Measurements from ENCODE around the gene PGP. TPM values are rescaled to one million over a fixed set of nuclear protein-coding genes. Genes with fewer than 3 reads are reported as not detected.

The PGP gene
- total and polyA plus RNA-seq, 10 of the 15 experiments (the other 5 are each of a cell fraction or from before 2014, with no cell fraction given): 0.42 to 28.0 (median 12.1) TPM

- FAIRE-seq: no peak
- CTCF ChIA-PET: no interaction called here
Measured at GRCh38 chr16:2175454-2175853, 39.2 kb downstream of the PGP start.

More at GRCh38 chr16:2175454-2175853, 39.2 kb downstream of the PGP start:
- no peak for ATAC-seq
- no peak overlapping the region for H3K4me2 ChIP-seq (ENCODE audit: control insufficient read depth, insufficient read depth)
- H3K9ac ChIP-seq (ENCODE audit: control insufficient read depth, insufficient read depth, low read length): no peak overlapping the region
- ChIA-PET SMC1A (ENCODE audit: uncharacterized antibody, unreplicated experiment) (no interaction called here), RAD21 (ENCODE audit: unreplicated experiment) (interaction anchor here (0.5 kb wide), 1 partner anchor 363 kb away, joined by 3 read pairs; no protein-coding TSS in a partner anchor), POLR2A (no interaction called here)
- H3K4me3 ChIP-seq: no peak overlapping the region
- TF ChIP-seq PKNOX1 (IDR thresholded peaks at IDR 0.05) (no peak), FOXM1 (IDR thresholded peaks at IDR 0.05; ENCODE audit: low read depth, low read length) (no peak), NBN (IDR thresholded peaks at IDR 0.05) (no peak), MEF2B (IDR thresholded peaks at IDR 0.05; ENCODE audit: partially characterized antibody, poor library complexity, severe bottlenecking) (no peak), HDAC2 (IDR thresholded peaks at IDR 0.05) (no peak), RCOR1 (conservative IDR thresholded peaks at IDR 0.05; ENCODE audit: low read depth, low read length) (no peak), FOS (IDR thresholded peaks at IDR 0.05; ENCODE audit: borderline replicate concordance, extremely low read depth, insufficient read length) (no peak), NR2F1 (conservative IDR thresholded peaks at IDR 0.05) (no peak), ETV6 (conservative IDR thresholded peaks at IDR 0.05 in 1 of 2, IDR thresholded peaks at IDR 0.05 in 1 of 2; ENCODE audit: borderline replicate concordance in 1 of 2, low read depth in 1 of 2) (no peak), ZNF274 (IDR thresholded peaks at IDR 0.05; ENCODE audit: insufficient read depth, insufficient read length) (no peak), TARDBP (IDR thresholded peaks at IDR 0.05; ENCODE audit: borderline replicate concordance) (no peak), CHD4 (IDR thresholded peaks at IDR 0.05) (no peak), SP1 (IDR thresholded peaks at IDR 0.05; ENCODE audit: low read depth, low read length) (no peak), USF1 (IDR thresholded peaks at IDR 0.05; ENCODE audit: borderline replicate concordance, extremely low read length, insufficient read depth, low read depth, low read length) (no peak), RELB (IDR thresholded peaks at IDR 0.05; ENCODE audit: low read depth) (no peak), MEF2A (IDR thresholded peaks at IDR 0.05; ENCODE audit: insufficient read depth, low read depth, low read length) (no peak), IRF4 (IDR thresholded peaks at IDR 0.05; ENCODE audit: low read depth, low read length) (no peak), ZBED1 (IDR thresholded peaks at IDR 0.05; ENCODE audit: borderline replicate concordance) (no peak), PBX3 (IDR thresholded peaks at IDR 0.05; ENCODE audit: insufficient replicate concordance, low read depth, low read length) (no peak)
- 100% methylated on average over 9 of the region's 10 CpGs for WGBS (ENCODE audit: insufficient coverage, insufficient replicate concordance, low lambda C conversion rate, missing lambda C conversion rate)
- DNase-seq (ENCODE audit: low read depth, low spot score): no peak
- no peaks in the 10 kb centered on the region for H4K20me1 ChIP-seq (ENCODE audit: control insufficient read depth, insufficient read depth)
- no TSS peak for BruUV-seq (replicated peaks)
- no peaks in the 10 kb centered on the region for H3K27me3 ChIP-seq (replicated peaks in 1 of 2; ENCODE audit: control insufficient read depth in 2 of 2, insufficient read depth in 2 of 2, low read length in 1 of 2)
- intact Hi-C loops (cut with micrococcal nuclease; ENCODE audit: unreplicated experiment): no loop called here
- H3K27ac ChIP-seq (ENCODE audit: control insufficient read depth, insufficient read depth): no peak overlapping the region
- no peaks in the 10 kb centered on the region for H3K9me3 ChIP-seq (replicated peaks; ENCODE audit: control insufficient read depth, insufficient read depth, low read length)
- in situ Hi-C loops (cut with MboI): no loop called here
- H3K79me2 ChIP-seq (ENCODE audit: control insufficient read depth, insufficient read depth, low read length): no peaks in the 10 kb centered on the region
- peaks cover 7 to 11% of the 10 kb centered on the region in 2 experiments; a peak in 3 of 4 replicates for H3K36me3 ChIP-seq (ENCODE audit: control insufficient read depth in 2 of 2, insufficient read depth in 2 of 2, low read length in 1 of 2)
- H3K4me1 ChIP-seq (ENCODE audit: control insufficient read depth, insufficient read depth, low read length): no peaks in the 10 kb centered on the region
- no peak overlapping the region for H2AFZ ChIP-seq (ENCODE audit: control insufficient read depth, low read depth, low read length)
